Measurements from ENCODE around the gene TMEM245. TPM values are rescaled to one million over a fixed set of nuclear protein-coding genes. Genes with fewer than 3 reads are reported as not detected.

Gene TMEM245
- total RNA-seq, 2 experiments from 2014 or later = 22.6 to 24.4 TPM

DNA sequence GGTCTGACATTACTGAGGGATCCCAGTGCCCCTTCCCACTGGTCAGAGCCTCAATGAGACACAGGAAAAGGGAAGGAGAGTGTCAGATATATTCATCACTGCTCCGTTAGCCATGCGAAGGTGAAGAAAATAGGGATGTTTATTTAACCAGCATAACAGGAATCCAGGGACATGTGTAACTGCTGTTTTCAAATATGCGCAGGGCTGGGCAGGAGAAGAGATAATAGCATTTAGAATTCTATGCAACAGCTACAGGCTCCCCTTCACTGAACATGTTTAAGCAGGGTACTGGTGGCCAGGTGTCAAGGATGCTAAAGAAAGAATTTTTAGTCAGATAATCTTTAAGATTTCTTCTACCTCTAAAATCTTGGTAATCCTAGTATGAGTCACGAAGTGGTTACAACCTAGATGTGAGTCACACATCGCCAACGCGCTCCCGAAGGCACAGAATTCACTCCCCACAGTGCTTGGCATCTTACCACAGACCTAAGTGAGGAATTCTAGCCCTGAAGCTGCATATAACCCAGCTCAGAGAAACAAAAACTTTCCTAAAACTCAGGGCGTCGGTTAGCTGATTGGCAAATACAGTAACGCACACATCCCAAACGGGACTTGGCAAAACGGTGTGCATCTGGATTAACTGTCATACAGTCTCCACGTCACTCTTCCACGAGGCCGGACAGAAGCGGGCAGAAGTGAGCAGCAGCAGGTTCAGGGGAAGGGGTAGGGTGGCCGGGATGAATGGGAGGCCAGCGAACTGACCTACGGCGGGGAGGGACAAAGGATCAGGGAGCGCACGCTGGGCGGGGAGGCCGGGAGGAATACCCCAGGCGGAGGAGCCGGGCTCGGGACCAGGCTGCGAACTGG, 107.5 kb downstream of the TMEM245 start:
- TF ChIP-seq, protein P1, sequence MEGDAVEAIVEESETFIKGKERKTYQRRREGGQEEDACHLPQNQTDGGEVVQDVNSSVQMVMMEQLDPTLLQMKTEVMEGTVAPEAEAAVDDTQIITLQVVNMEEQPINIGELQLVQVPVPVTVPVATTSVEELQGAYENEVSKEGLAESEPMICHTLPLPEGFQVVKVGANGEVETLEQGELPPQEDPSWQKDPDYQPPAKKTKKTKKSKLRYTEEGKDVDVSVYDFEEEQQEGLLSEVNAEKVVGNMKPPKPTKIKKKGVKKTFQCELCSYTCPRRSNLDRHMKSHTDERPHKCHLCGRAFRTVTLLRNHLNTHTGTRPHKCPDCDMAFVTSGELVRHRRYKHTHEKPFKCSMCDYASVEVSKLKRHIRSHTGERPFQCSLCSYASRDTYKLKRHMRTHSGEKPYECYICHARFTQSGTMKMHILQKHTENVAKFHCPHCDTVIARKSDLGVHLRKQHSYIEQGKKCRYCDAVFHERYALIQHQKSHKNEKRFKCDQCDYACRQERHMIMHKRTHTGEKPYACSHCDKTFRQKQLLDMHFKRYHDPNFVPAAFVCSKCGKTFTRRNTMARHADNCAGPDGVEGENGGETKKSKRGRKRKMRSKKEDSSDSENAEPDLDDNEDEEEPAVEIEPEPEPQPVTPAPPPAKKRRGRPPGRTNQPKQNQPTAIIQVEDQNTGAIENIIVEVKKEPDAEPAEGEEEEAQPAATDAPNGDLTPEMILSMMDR (IDR thresholded peaks at IDR 0.05) = no peak
- peaks cover 13% of the 10 kb centered on the region for H3K36me3 Mint-ChIP-seq (ENCODE audit: low read depth)
- H3K27ac Mint-ChIP-seq = peak overlapping the region; percentile 86
- H3K36me3 ChIP-seq (ENCODE audit: insufficient read depth, low read length) = no peaks in the 10 kb centered on the region
- POLR2A ChIA-PET = no interaction called here
- peaks cover 16% of the 10 kb centered on the region for H3K4me1 ChIP-seq (ENCODE audit: insufficient read depth, low read length)
- no peaks in the 10 kb centered on the region for H3K9me3 Mint-ChIP-seq
- CTCF ChIA-PET = no interaction called here
- no peaks in the 10 kb centered on the region for H3K27me3 ChIP-seq (ENCODE audit: control insufficient read depth in 1 of 2, insufficient read depth in 2 of 2, low read length in 2 of 2)
- peak overlapping the region; percentile 94 for H3K4me3 Mint-ChIP-seq
- H3K27me3 Mint-ChIP-seq = peaks cover 10% of the 10 kb centered on the region
- H3K27ac ChIP-seq (ENCODE audit: low read depth in 1 of 2, low read length in 2 of 2) = peak overlapping the region in 1 of 2 donors; percentile 29
- ATAC-seq (ENCODE audit: poor library complexity) (peak; percentile 27), DNase-seq (peak; percentile 1 to 68 (median 25))
- H3K4me3 ChIP-seq (ENCODE audit: low read length) = peak overlapping the region; percentile 65
- intact Hi-C loops (cut with DNase I, micrococcal nuclease) = loop anchor here (2.0 to 5.0 kb wide), 5 partner anchors 77 to 109 kb away; partner anchors contain the start of genes ABITRAM (in 2 of the 2) and ELP1 (in 2 of the 2)
- H3K4me1 Mint-ChIP-seq (ENCODE audit: low read depth) = peaks cover 32% of the 10 kb centered on the region
- no peaks in the 10 kb centered on the region for H3K9me3 ChIP-seq (ENCODE audit: control insufficient read depth in 1 of 2, insufficient read depth in 1 of 2, low read length in 2 of 2)

DNA sequence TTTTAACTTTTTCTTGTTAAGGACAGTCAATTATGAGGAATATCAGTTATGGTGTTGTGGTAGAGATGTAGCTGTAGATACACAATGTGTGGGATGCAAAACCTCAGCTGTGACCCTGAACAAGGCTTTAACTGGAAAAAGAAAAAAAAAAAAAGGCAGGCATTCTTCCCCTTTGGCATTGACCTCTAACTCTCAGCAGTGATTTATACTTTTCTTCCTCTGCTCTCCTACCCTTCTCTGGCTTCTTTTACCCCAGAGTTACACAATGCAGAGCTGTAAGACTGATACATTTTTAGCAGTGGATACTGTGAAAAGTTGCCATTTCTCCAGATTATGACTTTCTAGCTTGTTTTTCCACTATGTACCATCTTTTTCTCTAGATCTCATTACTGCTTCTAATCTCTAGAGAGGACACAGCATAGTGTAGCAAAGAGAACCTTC, 108.5 kb downstream of the TMEM245 start:
- Histone ChIP-seq H3K4me3 (ENCODE audit: low read length) (no peak overlapping the region), H3K36me3 (ENCODE audit: insufficient read depth, low read length) (no peaks in the 10 kb centered on the region), H3K27ac (ENCODE audit: low read depth in 1 of 2, low read length in 2 of 2) (no peak overlapping the region), H3K4me1 (ENCODE audit: insufficient read depth, low read length) (peaks cover 16% of the 10 kb centered on the region), H3K9me3 (ENCODE audit: control insufficient read depth in 1 of 2, insufficient read depth in 1 of 2, low read length in 2 of 2) (no peaks in the 10 kb centered on the region), H3K27me3 (ENCODE audit: control insufficient read depth in 1 of 2, insufficient read depth in 2 of 2, low read length in 2 of 2) (no peaks in the 10 kb centered on the region)
- no peaks in the 10 kb centered on the region for H3K9me3 Mint-ChIP-seq
- ChIA-PET POLR2A (interaction anchor here (0.6 kb wide), 1 partner anchor 42 kb away, joined by 3 read pairs; no protein-coding TSS in a partner anchor), CTCF (no interaction called here)
- peaks cover 10% of the 10 kb centered on the region for H3K27me3 Mint-ChIP-seq
- H3K36me3 Mint-ChIP-seq (ENCODE audit: low read depth) = peaks cover 13% of the 10 kb centered on the region
- DNase-seq (no peak), ATAC-seq (ENCODE audit: poor library complexity) (no peak)
- TF ChIP-seq, protein P1 (IDR thresholded peaks at IDR 0.05) = no peak
- intact Hi-C loops (cut with DNase I, micrococcal nuclease) = loop anchor here (5.0 kb wide), 3 partner anchors 79 to 101 kb away; partner anchors contain the start of genes ABITRAM (in 1 of the 2) and ELP1 (in 1 of the 2)
- peak overlapping the region; percentile 86 for H3K27ac Mint-ChIP-seq
- H3K4me3 Mint-ChIP-seq = peak overlapping the region; percentile 94
- H3K4me1 Mint-ChIP-seq (ENCODE audit: low read depth) = peaks cover 32% of the 10 kb centered on the region

DNA sequence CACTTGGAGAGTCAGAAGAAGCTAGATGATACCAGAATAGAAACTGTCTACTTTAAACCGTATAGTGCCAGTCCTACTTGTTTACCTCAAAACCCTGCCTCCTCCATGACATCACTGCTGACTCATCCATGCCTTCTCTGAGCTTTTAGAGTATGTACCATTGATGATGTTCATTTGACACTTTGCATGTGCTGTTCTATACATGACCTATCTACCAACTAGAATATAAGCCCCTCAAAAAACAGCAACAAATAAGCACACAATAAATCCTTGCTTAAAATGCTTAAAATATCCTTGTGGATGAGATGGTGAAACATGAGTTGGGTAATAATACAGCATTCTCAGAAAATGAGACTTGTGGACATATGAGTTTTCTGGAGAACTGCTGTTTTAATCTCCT, 109.0 kb downstream of the TMEM245 start:
- TF ChIP-seq, protein P1 (IDR thresholded peaks at IDR 0.05) = no peak
- no peaks in the 10 kb centered on the region for H3K27me3 ChIP-seq (ENCODE audit: control insufficient read depth in 1 of 2, insufficient read depth in 2 of 2, low read length in 2 of 2)
- H3K4me1 ChIP-seq (ENCODE audit: insufficient read depth, low read length) = peaks cover 16% of the 10 kb centered on the region
- Mint-ChIP-seq H3K27me3 (peaks cover 10% of the 10 kb centered on the region), H3K36me3 (ENCODE audit: low read depth) (peaks cover 13% of the 10 kb centered on the region), H3K9me3 (no peaks in the 10 kb centered on the region), H3K4me1 (ENCODE audit: low read depth) (peaks cover 32% of the 10 kb centered on the region), H3K27ac (peak overlapping the region; percentile 86), H3K4me3 (peak overlapping the region; percentile 76)
- ATAC-seq (ENCODE audit: poor library complexity) (peak; percentile 47), DNase-seq (peak in 13 of 14 experiments; percentile 5 to 71 (median 44))
- no peaks in the 10 kb centered on the region for H3K36me3 ChIP-seq (ENCODE audit: insufficient read depth, low read length)
- ChIA-PET CTCF (interaction anchor here (1.2 kb wide), 1 partner anchor 104 kb away, joined by 3 read pairs; no protein-coding TSS in a partner anchor), POLR2A (interaction anchor here (0.6 kb wide), 1 partner anchor 41 kb away, joined by 3 read pairs; no protein-coding TSS in a partner anchor)
- intact Hi-C loops (cut with DNase I, micrococcal nuclease) = loop anchor here (5.0 kb wide), 3 partner anchors 78 to 102 kb away; partner anchors contain the start of genes ABITRAM (in 1 of the 2) and ELP1 (in 1 of the 2)
- H3K4me3 ChIP-seq (ENCODE audit: low read length) = no peak overlapping the region
- no peaks in the 10 kb centered on the region for H3K9me3 ChIP-seq (ENCODE audit: control insufficient read depth in 1 of 2, insufficient read depth in 1 of 2, low read length in 2 of 2)
- H3K27ac ChIP-seq (ENCODE audit: low read depth in 1 of 2, low read length in 2 of 2) = no peak overlapping the region
